H9 (cell line): ENCODE measurements around the gene SLC12A3. TPM values are rescaled to one million over a fixed set of nuclear protein-coding genes. Genes with fewer than 3 reads are reported as not detected.

Source experiments
- DNase-seq: peaks from one replicate; pipeline ENCODE4 v3.0.0-alpha.2; 2017
- H2AFZ ChIP-seq: one replicate; pipeline ENCODE4 v1.6.1; 2013; ENCODE audit warnings: mild to moderate bottlenecking, low read length, control low read depth, moderate library complexity
- H2AK5ac ChIP-seq: 2 replicates; pipeline ENCODE4 v1.6.1; 2013; ENCODE audit warnings: low read length, control low read depth, mixed read lengths; ENCODE audit not compliant: insufficient read length
- H2BK120ac ChIP-seq: one replicate; pipeline ENCODE4 v1.6.1; 2013; ENCODE audit warnings: low read depth, mild to moderate bottlenecking, low read length, control low read depth, inconsistent platforms; ENCODE audit not compliant: poor library complexity, severe bottlenecking
- H2BK12ac ChIP-seq: 2 replicates; pipeline ENCODE4 v1.6.1; 2013; ENCODE audit warnings: low read length, control low read depth, mixed read lengths, low read depth; ENCODE audit not compliant: insufficient read length
- H2BK15ac ChIP-seq: 2 replicates; pipeline ENCODE4 v1.6.1; 2013; ENCODE audit warnings: low read depth, low read length, control low read depth
- H2BK20ac ChIP-seq: one replicate; pipeline ENCODE4 v1.6.1; 2013; ENCODE audit warnings: low read depth, mild to moderate bottlenecking, low read length, control low read depth, inconsistent platforms; ENCODE audit not compliant: poor library complexity, severe bottlenecking
- H2BK5ac ChIP-seq: 2 replicates; pipeline ENCODE4 v1.6.1; 2013; ENCODE audit warnings: low read length, control low read depth, mixed read lengths; ENCODE audit not compliant: insufficient read length
- H3K14ac ChIP-seq: 2 replicates; pipeline ENCODE4 v1.6.1; 2013; ENCODE audit warnings: low read length, control low read depth; ENCODE audit not compliant: insufficient read depth
- H3K18ac ChIP-seq: 2 replicates; pipeline ENCODE4 v1.6.1; 2013; ENCODE audit warnings: low read depth, mild to moderate bottlenecking, mixed read lengths, low read length, control low read depth; ENCODE audit not compliant: insufficient read length
- H3K23ac ChIP-seq: 2 replicates; pipeline ENCODE4 v1.6.1; 2013; ENCODE audit warnings: low read length, control low read depth, mixed read lengths, low read depth; ENCODE audit not compliant: insufficient read length
- H3K23me2 ChIP-seq: 2 replicates; pipeline ENCODE4 v1.6.1; 2013; ENCODE audit warnings: low read depth, mild to moderate bottlenecking, mixed read lengths, low read length, control low read depth; ENCODE audit not compliant: insufficient read length, poor library complexity, severe bottlenecking
- H3K27ac ChIP-seq: 2 replicates; pipeline ENCODE4 v1.5.1; 2013; ENCODE audit warnings: low read length, control low read depth, mixed read lengths, low read depth; ENCODE audit not compliant: insufficient read length
- H3K27me3 ChIP-seq: 2 replicates; pipeline ENCODE4 v1.6.1; 2013; ENCODE audit warnings: low read length, control low read depth, inconsistent platforms; ENCODE audit not compliant: insufficient read depth
- H3K4ac ChIP-seq: 2 replicates; pipeline ENCODE4 v1.6.1; 2013; ENCODE audit warnings: low read depth, mild to moderate bottlenecking, control low read depth, inconsistent platforms, low read length, moderate library complexity
- H3K4me1 ChIP-seq: 2 replicates; pipeline ENCODE4 v1.6.1; 2013; ENCODE audit warnings: low read length, control low read depth, inconsistent platforms; ENCODE audit not compliant: insufficient read depth
- H3K4me2 ChIP-seq: 2 replicates; pipeline ENCODE4 v1.6.1; 2013; ENCODE audit warnings: low read length, control low read depth, mixed read lengths; ENCODE audit not compliant: insufficient read length, insufficient read depth
- H3K56ac ChIP-seq: 2 replicates; pipeline ENCODE4 v1.6.1; 2013; ENCODE audit warnings: low read depth, mild to moderate bottlenecking, mixed read lengths, low read length, control low read depth; ENCODE audit not compliant: insufficient read length
- H3K79me1 ChIP-seq: 2 replicates; pipeline ENCODE4 v1.6.1; 2013; ENCODE audit warnings: low read depth, mild to moderate bottlenecking, moderate library complexity, low read length, control low read depth, inconsistent platforms; ENCODE audit not compliant: insufficient read depth, poor library complexity, severe bottlenecking
- H3K79me2 ChIP-seq: 2 replicates; pipeline ENCODE4 v1.6.1; 2013; ENCODE audit warnings: low read length, control low read depth, inconsistent platforms; ENCODE audit not compliant: insufficient read depth
- H3K9ac ChIP-seq: 2 replicates; pipeline ENCODE4 v1.6.1; 2013; ENCODE audit warnings: low read length, control low read depth, mixed read lengths; ENCODE audit not compliant: insufficient read length; ENCODE audit errors: extremely low read depth
- H3K9me3 ChIP-seq: one replicate; pipeline ENCODE4 v1.6.1; 2013; ENCODE audit warnings: low read depth, low read length, inconsistent platforms; ENCODE audit not compliant: control insufficient read depth
- H3T11ph ChIP-seq: one replicate; pipeline ENCODE4 v1.6.1; 2013; ENCODE audit warnings: mild to moderate bottlenecking, low read length, control low read depth, inconsistent platforms
- H4K20me1 ChIP-seq: one replicate; pipeline ENCODE4 v1.6.1; 2013; ENCODE audit not compliant: control insufficient read depth, insufficient read length, insufficient read depth
- H4K5ac ChIP-seq: 2 replicates; pipeline ENCODE4 v1.6.1; 2013; ENCODE audit warnings: low read depth, mild to moderate bottlenecking, mixed read lengths, low read length, control low read depth; ENCODE audit not compliant: insufficient read length
- H4K8ac ChIP-seq: replicated peaks from 2 replicates; pipeline ENCODE4 v1.6.1; 2013; ENCODE audit warnings: low read length, control low read depth, mixed read lengths, low read depth; ENCODE audit not compliant: insufficient read length
- H4K91ac ChIP-seq: 2 replicates; pipeline ENCODE4 v1.6.1; 2013; ENCODE audit warnings: low read depth, mild to moderate bottlenecking, moderate library complexity, mixed read lengths, low read length, control low read depth; ENCODE audit not compliant: insufficient read length
- H3K27ac Mint-ChIP-seq, 3 experiments: 2 replicates in 2 of 3; 3 replicates in 1 of 3; pipeline ENCODE4 v1.8.0; 2020 to 2021; ENCODE audit warnings: mixed read lengths in 3 of 3, mild to moderate bottlenecking in 1 of 3, moderate library complexity in 1 of 3
- H3K27me3 Mint-ChIP-seq: 2 replicates; pipeline ENCODE4 v1.8.0; 2021; ENCODE audit warnings: low read depth, mild to moderate bottlenecking, moderate library complexity, mixed read lengths
- H3K36me3 Mint-ChIP-seq, 3 experiments: 2 replicates in 2 of 3; 3 replicates in 1 of 3; pipeline ENCODE4 v1.8.0; 2020 to 2021; ENCODE audit warnings: low read depth in 3 of 3, mixed read lengths in 3 of 3; ENCODE audit not compliant: insufficient read depth in 1 of 3
- H3K4me1 Mint-ChIP-seq, 2 experiments: 2 replicates each; pipeline ENCODE4 v1.8.0; 2020; ENCODE audit warnings: mixed read lengths in 2 of 2
- H3K4me3 Mint-ChIP-seq, 2 experiments: 2 replicates in 1 of 2; 3 replicates in 1 of 2; pipeline ENCODE4 v1.8.0; 2020 to 2021; ENCODE audit warnings: mild to moderate bottlenecking in 2 of 2, mixed read lengths in 2 of 2, moderate library complexity in 1 of 2
- H3K9me3 Mint-ChIP-seq, 2 experiments: 2 replicates in 1 of 2; 3 replicates in 1 of 2; pipeline ENCODE4 v1.8.0; 2020; ENCODE audit warnings: mild to moderate bottlenecking in 2 of 2, mixed read lengths in 2 of 2, moderate library complexity in 1 of 2
- CTCF ChIP-seq: fragments of 200-600 bp; sonication (generic); conservative IDR thresholded peaks from 3 replicates; pipeline ENCODE4 v1.8.0; 2021; ENCODE audit warnings: antibody characterized with exemption, mild to moderate bottlenecking
- WGBS: extraction: QIAGEN DNeasy Blood & Tissue Kit; methylation state at CpG from one replicate; pipeline ENCODE4 v1.1.7; 2013; ENCODE audit warnings: missing lambda C conversion rate, low lambda C conversion rate, mixed read lengths; ENCODE audit not compliant: insufficient read length; ENCODE audit errors: extremely low coverage; 5-methylcytosine and 5-hydroxymethylcytosine counted together
- total RNA-seq: library from RNA; stranded (reverse); gene quantifications from 2 replicates; pipeline ENCODE4 v1.2.1, GENCODE V29; 2021

The SLC12A3 gene
- total RNA-seq, 1 experiment from 2014 or later = not detected

- Histone ChIP-seq H3K9ac (no peak overlapping the region), H3K18ac (no peak overlapping the region), H2BK5ac (no peak overlapping the region)
These were observed 91.1 kb downstream of the SLC12A3 start for GRCh38 chr16:56956076-56956475.

More at GRCh38 chr16:56956076-56956475, 91.1 kb downstream of the SLC12A3 start:
- Histone ChIP-seq H2AFZ (no peak overlapping the region), H4K91ac (no peak overlapping the region), H3K9me3 (no peaks in the 10 kb centered on the region), H3K79me2 (no peaks in the 10 kb centered on the region), H3K27me3 (no peaks in the 10 kb centered on the region), H3T11ph (no peak overlapping the region), H4K20me1 (no peaks in the 10 kb centered on the region), H2AK5ac (no peak overlapping the region), H4K5ac (no peak overlapping the region), H3K14ac (no peak overlapping the region), H2BK120ac (no peak overlapping the region), H3K27ac (no peak overlapping the region), H2BK20ac (no peak overlapping the region), H3K56ac (no peak overlapping the region), H2BK12ac (no peak overlapping the region), H3K79me1 (no peaks in the 10 kb centered on the region), H3K4me2 (no peak overlapping the region), H3K4me1 (no peaks in the 10 kb centered on the region), H3K4ac (no peak overlapping the region), H3K23me2 (no peaks in the 10 kb centered on the region), H3K23ac (no peak overlapping the region), H4K8ac (no peak overlapping the region), H2BK15ac (no peak overlapping the region)
- Mint-ChIP-seq H3K27me3 (no peaks in the 10 kb centered on the region), H3K9me3 (peaks cover 3 to 11% of the 10 kb centered on the region in 2 experiments; a peak in 3 of 5 replicates), H3K27ac (no peak overlapping the region), H3K4me3 (no peak overlapping the region), H3K36me3 (no peaks in the 10 kb centered on the region; a peak in 1 of 7 replicates), H3K4me1 (peaks cover 3% of the 10 kb centered on the region in 2 experiments; a peak in 1 of 4 replicates)
- TF ChIP-seq CTCF = no peak
- DNase-seq = no peak
- WGBS = no CpG with 5 or more reads among the region's 4 CpGs
